GM23338 (cell line): ENCODE results near the gene PRPSAP1. TPM values are rescaled to one million over a fixed set of nuclear protein-coding genes. Genes with fewer than 3 reads are reported as not detected.

Experiments used
- ATAC-seq: fragments of 200-7000 bp; cut with Tn5 transposase; 3 replicates; pipeline ENCODE4 v1.9.1; 2020
- DNase-seq: peaks from one replicate; pipeline ENCODE4 v3.0.0-alpha.2; 2015; ENCODE audit warnings: low spot score
- H2AFZ ChIP-seq: fragments of 200-600 bp; sonication (generic); 2 replicates; pipeline ENCODE4 v1.8.0; 2016; ENCODE audit warnings: antibody characterized with exemption, mild to moderate bottlenecking, moderate library complexity
- H3F3A ChIP-seq: fragments of 200-600 bp; sonication (generic); replicated peaks from 2 replicates; pipeline ENCODE4 v1.8.0; 2017; ENCODE audit warnings: antibody characterized with exemption, mixed run types, low read depth
- H3K27ac ChIP-seq: fragments of 200-600 bp; sonication (generic); 2 replicates; pipeline ENCODE4 v1.6.1; 2016; ENCODE audit warnings: low read depth
- H3K27me3 ChIP-seq: fragments of 200-600 bp; sonication (generic); 2 replicates; pipeline ENCODE4 v1.8.0; 2016; ENCODE audit warnings: mild to moderate bottlenecking, mixed run types, moderate library complexity; ENCODE audit not compliant: insufficient read depth
- H3K36me3 ChIP-seq: fragments of 200-600 bp; sonication (generic); 2 replicates; pipeline ENCODE4 v1.8.0; 2016; ENCODE audit warnings: mild to moderate bottlenecking; ENCODE audit not compliant: insufficient read depth
- H3K4me1 ChIP-seq: fragments of 200-600 bp; sonication (generic); 2 replicates; pipeline ENCODE4 v1.8.0; 2016; ENCODE audit warnings: mild to moderate bottlenecking, moderate library complexity; ENCODE audit not compliant: insufficient read depth
- H3K4me2 ChIP-seq: fragments of 200-600 bp; sonication (generic); 2 replicates; pipeline ENCODE4 v1.7.1; 2017; ENCODE audit warnings: mixed run types
- H3K4me3 ChIP-seq: fragments of 200-600 bp; sonication (generic); 2 replicates; pipeline ENCODE4 v1.6.1; 2016; ENCODE audit warnings: mixed run types
- H3K79me2 ChIP-seq: fragments of 200-600 bp; sonication (generic); replicated peaks from 2 replicates; pipeline ENCODE4 v1.8.0; 2017; ENCODE audit warnings: mild to moderate bottlenecking; ENCODE audit not compliant: insufficient read depth
- H3K9me2 ChIP-seq: fragments of 200-600 bp; sonication (generic); 2 replicates; pipeline ENCODE4 v1.8.0; 2017; ENCODE audit not compliant: insufficient read depth
- H4K20me1 ChIP-seq: fragments of 200-600 bp; sonication (generic); replicated peaks from 2 replicates; pipeline ENCODE4 v1.8.0; 2017; ENCODE audit warnings: mild to moderate bottlenecking; ENCODE audit not compliant: insufficient read depth
- H3K27ac Mint-ChIP-seq: 2 replicates; pipeline ENCODE4 v1.8.0; 2020; ENCODE audit warnings: inconsistent platforms, mild to moderate bottlenecking, moderate library complexity, mixed read lengths
- H3K27me3 Mint-ChIP-seq: 3 replicates; pipeline ENCODE4 v1.8.0; 2022; ENCODE audit warnings: low read depth, mild to moderate bottlenecking, moderate library complexity, mixed read lengths, inconsistent platforms; ENCODE audit not compliant: insufficient read depth, poor library complexity
- H3K36me3 Mint-ChIP-seq: 3 replicates; pipeline ENCODE4 v1.8.0; 2021; ENCODE audit warnings: low read depth, mild to moderate bottlenecking, inconsistent platforms, moderate library complexity, mixed read lengths
- H3K4me1 Mint-ChIP-seq: 3 replicates; pipeline ENCODE4 v1.8.0; 2020; ENCODE audit warnings: mild to moderate bottlenecking, inconsistent platforms, mixed read lengths
- H3K4me3 Mint-ChIP-seq: 3 replicates; pipeline ENCODE4 v1.8.0; 2021; ENCODE audit warnings: moderate library complexity, mild to moderate bottlenecking, inconsistent platforms, mixed read lengths
- H3K9me3 Mint-ChIP-seq: 3 replicates; pipeline ENCODE4 v1.8.0; 2020; ENCODE audit warnings: moderate library complexity, mild to moderate bottlenecking, inconsistent platforms, mixed read lengths
- CREB1 ChIP-seq: fragments of 250-450 bp; sonication (Bioruptor Pico); IDR thresholded peaks from 2 replicates; pipeline ENCODE4 v1.5.0; 2020; ENCODE audit warnings: low read depth, mild to moderate bottlenecking, moderate library complexity
- CTCF ChIP-seq, 2 experiments: fragments of 200-600 bp in 1 of 2; sonication (generic) in 1 of 2; conservative IDR thresholded peaks; 2 replicates each; pipeline versions ENCODE4 v1.5.1 to v1.6.1; 2016 to 2017; ENCODE audit warnings: antibody characterized with exemption in 2 of 2, low read depth in 2 of 2, mild to moderate bottlenecking in 2 of 2, moderate library complexity in 1 of 2
- REST ChIP-seq: IDR thresholded peaks from one replicate; pipeline ENCODE4 v1.6.1; 2018; ENCODE audit warnings: antibody characterized with exemption; ENCODE audit not compliant: unreplicated experiment
- STAT1 ChIP-seq: IDR thresholded peaks from one replicate; pipeline ENCODE4 v1.6.1; 2016; ENCODE audit warnings: antibody characterized with exemption; ENCODE audit not compliant: unreplicated experiment
- ZNF114 ChIP-seq: fragments of 250-450 bp; sonication (Bioruptor Pico); IDR thresholded peaks from 2 replicates; pipeline ENCODE4 v1.5.0; 2020; ENCODE audit warnings: mild to moderate bottlenecking, moderate library complexity
- ZNF462 ChIP-seq: fragments of 250-450 bp; sonication (Bioruptor Pico); IDR thresholded peaks from 2 replicates; pipeline ENCODE4 v1.5.0; 2020; ENCODE audit warnings: mild to moderate bottlenecking, moderate library complexity
- polyA plus RNA-seq: library from polyadenylated mRNA; unstranded; fragments of >200 nt; fragmentation: Nextera tagmentation; extraction: Ambion mirVana; gene quantifications from 2 replicates; pipeline ENCODE4 v1.2.1, GENCODE V29; 2016
- total RNA-seq: library from RNA; depleted of rRNA; stranded (reverse); fragments of >200 nt; shearing (Covaris generic); gene quantifications from 2 replicates; pipeline ENCODE4 v1.2.3, GENCODE V29; 2014

PRPSAP1 gene
- total and polyA plus RNA-seq, 2 experiments from 2014 or later = 39.5 to 58.8 TPM

- DNase-seq (peak; percentile 31), ATAC-seq (no peak; the same call in 2 of the 3 replicates)
- H4K20me1 ChIP-seq = peaks cover 4% of the 10 kb centered on the region; the same call in 1 of the 2 replicates
- H3K9me2 ChIP-seq = no peaks in the 10 kb centered on the region
- H3K4me3 ChIP-seq = peak overlapping the region; percentile 88; the same call in 1 of the 2 replicates
- H3K4me1 ChIP-seq = peaks cover 7% of the 10 kb centered on the region
- H3K36me3 Mint-ChIP-seq = peaks cover 2% of the 10 kb centered on the region; the same call in 2 of the 3 replicates
- no peak overlapping the region; the same call in 1 of the 2 replicates for H3K27ac Mint-ChIP-seq
- peaks cover 14% of the 10 kb centered on the region; the same call in 2 of the 3 replicates for H3K4me1 Mint-ChIP-seq
- H3K79me2 ChIP-seq = peaks cover 21% of the 10 kb centered on the region
- no peaks in the 10 kb centered on the region for H3K27me3 ChIP-seq
- H3K27ac ChIP-seq = 0 out of 2 replicates have a peak overlapping the region, but pooled peaks have one; percentile 72
- peak overlapping the region; percentile 95 for H3K4me3 Mint-ChIP-seq
- no peaks in the 10 kb centered on the region for H3F3A ChIP-seq
- H3K9me3 Mint-ChIP-seq = no peaks in the 10 kb centered on the region
- peaks cover 19% of the 10 kb centered on the region for H3K27me3 Mint-ChIP-seq
- no peak for TF ChIP-seq ZNF114 (CRISPR knock-in tag)
- TF ChIP-seq STAT1 = no peak
- no peak for TF ChIP-seq REST
- no peak for TF ChIP-seq CTCF (conservative IDR thresholded peaks at IDR 0.05; ENCODE audit: low read depth in 2 of 2)
- TF ChIP-seq ZNF462 (CRISPR knock-in tag) = no peak
- no peak for TF ChIP-seq CREB1 (CRISPR knock-in tag)
- H2AFZ ChIP-seq = peak overlapping the region; percentile 93; the same call in 1 of the 2 replicates
- H3K36me3 ChIP-seq = no peaks in the 10 kb centered on the region
- H3K4me2 ChIP-seq = peak overlapping the region; percentile 81; the same call in 1 of the 2 replicates
Measured at GRCh38 chr17:76354747-76355310, 1.1 kb upstream of the PRPSAP1 start.
